ENCODE measurements around the gene CORO1C. TPM values are rescaled to one million over a fixed set of nuclear protein-coding genes. Genes with fewer than 3 reads are reported as not detected.

The CORO1C gene
- total RNA-seq, 2 donors from 2014 or later, result 59.6 to 70.7 TPM

- TF ChIP-seq CTCF (IDR thresholded peaks at IDR 0.05), result no peak
- Histone ChIP-seq H3K4me3 (no peak overlapping the region), H3K27ac (no peak overlapping the region), H3K36me3 (no peaks in the 10 kb centered on the region), H3K4me1 (peaks cover 0 to 17% of the 10 kb centered on the region in 2 donors), H3K9me3 (no peaks in the 10 kb centered on the region), H3K27me3 (no peaks in the 10 kb centered on the region)
- no peak for DNase-seq (ENCODE audit: low spot score)
These were observed 107.7 kb downstream of the CORO1C start for GRCh38 chr12:108623577-108623976.

GRCh38 chr12:108622921-108623514 is 108.3 kb downstream of the CORO1C start:
- Histone ChIP-seq H3K36me3 (no peaks in the 10 kb centered on the region), H3K27ac (peak overlapping the region in 1 of 2 donors; percentile 21), H3K27me3 (no peaks in the 10 kb centered on the region), H3K4me3 (no peak overlapping the region), H3K4me1 (peaks cover 0 to 22% of the 10 kb centered on the region in 2 donors), H3K9me3 (no peaks in the 10 kb centered on the region)
- no peak for DNase-seq (ENCODE audit: low spot score)
- no peak for TF ChIP-seq CTCF (IDR thresholded peaks at IDR 0.05)

GRCh38 chr12:108622421-108622820 is 108.9 kb downstream of the CORO1C start:
- Histone ChIP-seq H3K27ac (peak overlapping the region in 1 of 2 donors; percentile 21), H3K4me3 (no peak overlapping the region), H3K36me3 (no peaks in the 10 kb centered on the region), H3K27me3 (no peaks in the 10 kb centered on the region), H3K9me3 (no peaks in the 10 kb centered on the region), H3K4me1 (peaks cover 0 to 28% of the 10 kb centered on the region in 2 donors)
- no peak for DNase-seq (ENCODE audit: low spot score)
- TF ChIP-seq CTCF (IDR thresholded peaks at IDR 0.05), result no peak

GRCh38 chr12:108621161-108621560 is 110.2 kb downstream of the CORO1C start:
- no peaks in the 10 kb centered on the region for H3K36me3 ChIP-seq
- peaks cover 0 to 28% of the 10 kb centered on the region in 2 donors for H3K4me1 ChIP-seq
- no peak for TF ChIP-seq CTCF (IDR thresholded peaks at IDR 0.05)
- H3K27me3 ChIP-seq, result no peaks in the 10 kb centered on the region
- no peaks in the 10 kb centered on the region for H3K9me3 ChIP-seq
- H3K4me3 ChIP-seq, result no peak overlapping the region
- no peak overlapping the region for H3K27ac ChIP-seq
- no peak for DNase-seq (ENCODE audit: low spot score)

GRCh38 chr12:108620236-108620879 is 111.0 kb downstream of the CORO1C start:
- Histone ChIP-seq H3K4me3 (no peak overlapping the region), H3K27ac (no peak overlapping the region), H3K27me3 (no peaks in the 10 kb centered on the region), H3K36me3 (no peaks in the 10 kb centered on the region), H3K9me3 (no peaks in the 10 kb centered on the region), H3K4me1 (peaks cover 0 to 28% of the 10 kb centered on the region in 2 donors)
- TF ChIP-seq CTCF (IDR thresholded peaks at IDR 0.05), result no peak
- no peak for DNase-seq (ENCODE audit: low spot score)

Data from right atrium auricular region (tissue), 2 donors.